Erythroblast (primary cell): ENCODE results near the gene CDC42SE2.

Source experiments
- GATA1 ChIP-seq: IDR thresholded peaks from 2 replicates; pipeline ENCODE4 v1.6.1; 2011; ENCODE audit warnings: low read depth, mild to moderate bottlenecking, control low read depth, low read length, moderate library complexity
- POLR2A ChIP-seq: IDR thresholded peaks from 2 replicates; pipeline ENCODE4 v1.6.1; 2011; ENCODE audit warnings: mild to moderate bottlenecking, low read length

DNA sequence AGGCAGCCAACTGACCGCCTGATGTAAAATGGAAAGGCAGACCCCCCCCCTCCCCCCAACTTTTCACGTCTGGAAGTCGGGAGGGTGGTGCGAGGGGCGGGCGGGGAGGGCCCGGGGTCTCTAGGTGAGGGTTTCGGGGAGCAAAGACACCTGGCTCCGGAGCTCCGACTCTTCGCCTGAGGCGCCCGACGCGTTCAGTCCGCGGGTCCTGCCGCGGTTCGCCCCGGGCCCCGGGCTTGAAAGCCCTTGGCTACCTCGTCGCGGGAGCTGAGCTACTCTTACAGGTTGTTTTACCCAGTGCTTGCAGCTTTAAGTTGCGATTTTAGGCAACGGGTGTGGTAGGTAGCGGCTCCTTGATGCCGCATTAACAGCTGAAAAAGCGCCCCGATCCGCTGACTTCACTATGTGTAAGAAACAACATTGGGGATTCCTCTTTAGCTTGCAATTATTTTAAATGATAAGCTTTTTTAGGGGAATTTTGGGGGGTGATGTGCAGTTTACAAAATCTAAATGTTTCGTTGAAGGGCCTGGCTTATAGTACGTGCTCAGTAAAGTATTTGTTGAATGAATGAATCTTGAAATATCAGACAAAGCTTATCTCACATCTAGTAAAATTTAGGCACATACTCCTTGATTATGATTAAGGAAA, 722 bp downstream of the CDC42SE2 start:
- TF ChIP-seq POLR2A (no peak), GATA1 (no peak)
